Choroid plexus epithelial cell (primary cell): Measurements from ENCODE around the gene GPRC5A.

Source experiments
- DNase-seq: peaks from one replicate; pipeline ENCODE4 v3.0.0-alpha.2; 2010; ENCODE audit warnings: low read depth
- H3K4me3 ChIP-seq: 2 replicates; pipeline ENCODE4 v1.5.1; 2011; ENCODE audit warnings: low read depth, mild to moderate bottlenecking, control low read depth, low read length, moderate library complexity
- CTCF ChIP-seq: conservative IDR thresholded peaks from 2 replicates; pipeline ENCODE4 v1.5.1; 2011; ENCODE audit warnings: low read depth, mild to moderate bottlenecking, control low read depth, inconsistent platforms, low read length, moderate library complexity

The GPRC5A gene

DNA sequence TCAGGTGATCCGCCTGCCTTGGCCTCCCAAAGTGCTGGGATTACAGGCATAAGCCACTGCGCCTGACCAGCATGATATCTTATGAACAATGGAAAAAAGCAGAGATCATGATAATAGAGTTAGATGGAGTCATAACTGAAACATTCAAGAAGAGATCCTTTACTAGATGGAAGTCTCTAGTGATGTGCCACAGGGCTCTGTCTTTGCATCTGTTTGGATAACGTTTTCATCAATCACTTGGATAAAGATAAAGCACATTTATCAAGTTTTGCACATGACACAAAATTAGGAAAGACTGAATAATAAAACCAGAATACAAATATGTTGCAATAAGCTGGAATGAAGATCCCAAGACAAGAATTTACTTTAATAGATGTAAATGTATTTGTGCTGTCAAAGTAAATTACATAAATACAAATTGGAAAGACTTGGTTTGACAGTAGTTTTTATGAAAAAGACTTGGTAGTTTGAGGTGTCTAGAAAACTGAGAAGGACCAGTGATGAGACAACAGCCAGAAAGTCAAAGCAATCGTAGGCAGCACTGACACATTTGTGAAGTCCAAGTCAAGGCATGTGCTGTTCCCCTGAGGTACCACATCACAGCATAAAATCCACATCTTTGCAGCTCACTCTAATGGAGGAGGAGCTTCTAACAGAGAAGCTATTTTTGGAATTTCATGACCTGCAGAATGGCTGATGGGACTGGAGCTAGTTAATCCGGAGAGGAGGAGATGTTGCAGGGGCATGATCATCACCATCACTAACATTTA, 28.5 kb downstream of the GPRC5A start:
- DNase-seq = no peak
- no peak overlapping the region for H3K4me3 ChIP-seq
- TF ChIP-seq CTCF = no peak

GRCh38 chr12:12922191-12922616, 30.8 kb downstream of the GPRC5A start:
- peak; percentile 86 for DNase-seq
- H3K4me3 ChIP-seq = no peak overlapping the region
- no peak for TF ChIP-seq CTCF

- TF ChIP-seq CTCF = no peak
- DNase-seq = no peak
- no peak overlapping the region for H3K4me3 ChIP-seq
Observed at GRCh38 chr12:12922978-12923377, 31.6 kb downstream of the GPRC5A start.

GRCh38 chr12:12924169-12924568, 32.8 kb downstream of the GPRC5A start:
- no peak overlapping the region for H3K4me3 ChIP-seq
- DNase-seq = no peak
- no peak for TF ChIP-seq CTCF

- no peak for DNase-seq
- no peak overlapping the region for H3K4me3 ChIP-seq
- TF ChIP-seq CTCF = no peak
Observed at GRCh38 chr12:12925388-12925787, 34.0 kb downstream of the GPRC5A start.

GRCh38 chr12:12926571-12927071, 35.3 kb downstream of the GPRC5A start:
- peak; percentile 33 for DNase-seq
- H3K4me3 ChIP-seq = no peak overlapping the region
- no peak for TF ChIP-seq CTCF
